T-helper 2 cell treated with Interferon-gamma antibody and Interleukin-4, amounts not matched to agents 5 μg/mL and 100 μg/mL, for 36 hours (primary cell): Measurements from ENCODE around the gene CDH13.

Experiments used
- DNase-seq: peaks from one replicate; pipeline ENCODE4 v3.0.0; 2021; ENCODE audit warnings: low spot score
- H3K27ac Mint-ChIP-seq: one replicate; pipeline ENCODE4 v1.8.0; 2021; ENCODE audit warnings: mild to moderate bottlenecking, mixed read lengths
- H3K27me3 Mint-ChIP-seq: one replicate; pipeline ENCODE4 v1.8.0; 2021; ENCODE audit warnings: low read depth, mixed read lengths
- H3K36me3 Mint-ChIP-seq: one replicate; pipeline ENCODE4 v1.8.0; 2021; ENCODE audit warnings: low read depth, mixed read lengths
- H3K4me1 Mint-ChIP-seq: one replicate; pipeline ENCODE4 v1.8.0; 2021; ENCODE audit warnings: low read depth, mixed read lengths
- H3K4me3 Mint-ChIP-seq: one replicate; pipeline ENCODE4 v1.8.0; 2022; ENCODE audit warnings: mild to moderate bottlenecking, moderate library complexity, mixed read lengths
- H3K9me3 Mint-ChIP-seq: one replicate; pipeline ENCODE4 v1.8.0; 2021; ENCODE audit warnings: mixed read lengths

Gene CDH13

DNA sequence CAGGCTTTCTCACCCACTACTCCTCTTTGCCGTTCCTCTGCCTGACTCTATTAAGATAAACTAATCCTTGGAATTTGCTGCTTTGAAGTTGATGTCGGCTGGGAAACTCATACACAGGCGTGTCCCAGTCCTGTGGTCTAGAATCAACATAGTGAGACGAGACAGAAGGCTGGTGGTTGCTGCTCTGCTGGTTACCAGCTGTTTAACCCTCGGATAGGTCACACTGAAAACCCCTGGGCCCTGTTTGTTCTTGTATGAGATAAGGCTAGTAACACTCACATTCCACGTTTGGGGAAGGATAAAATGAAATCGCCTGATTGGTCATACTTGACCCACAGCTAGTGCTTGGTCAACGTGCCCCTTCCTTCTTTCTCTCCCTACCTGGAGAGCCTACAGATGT lies 517.0 kb downstream of the CDH13 start:
- no peaks in the 10 kb centered on the region for H3K4me1 Mint-ChIP-seq
- H3K36me3 Mint-ChIP-seq = no peaks in the 10 kb centered on the region
- H3K4me3 Mint-ChIP-seq = no peak overlapping the region
- H3K27ac Mint-ChIP-seq = no peak overlapping the region
- no peaks in the 10 kb centered on the region for H3K9me3 Mint-ChIP-seq
- no peak for DNase-seq
- H3K27me3 Mint-ChIP-seq = no peaks in the 10 kb centered on the region

DNA sequence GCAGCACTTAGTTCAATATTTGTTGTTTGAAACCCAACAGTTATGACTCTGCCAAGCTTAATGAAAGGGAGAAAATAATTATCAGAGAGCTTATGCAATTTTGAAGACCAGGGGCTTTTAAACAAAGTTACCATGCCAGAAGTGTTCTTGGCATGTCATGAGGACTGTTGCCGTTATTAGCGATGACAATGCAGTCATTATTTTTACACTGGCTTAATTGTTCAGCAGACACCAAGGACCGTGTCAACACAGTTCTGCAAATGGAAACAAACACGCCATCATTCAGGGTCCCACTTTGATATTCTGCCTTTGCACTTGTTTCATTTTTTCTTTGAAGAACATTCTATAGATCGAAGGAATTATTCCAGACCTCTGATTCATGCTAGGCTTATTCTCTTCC lies 518.5 kb downstream of the CDH13 start:
- no peak overlapping the region for H3K27ac Mint-ChIP-seq
- H3K4me1 Mint-ChIP-seq = no peaks in the 10 kb centered on the region
- H3K27me3 Mint-ChIP-seq = no peaks in the 10 kb centered on the region
- DNase-seq = no peak
- H3K4me3 Mint-ChIP-seq = no peak overlapping the region
- H3K9me3 Mint-ChIP-seq = no peaks in the 10 kb centered on the region
- H3K36me3 Mint-ChIP-seq = no peaks in the 10 kb centered on the region

DNA sequence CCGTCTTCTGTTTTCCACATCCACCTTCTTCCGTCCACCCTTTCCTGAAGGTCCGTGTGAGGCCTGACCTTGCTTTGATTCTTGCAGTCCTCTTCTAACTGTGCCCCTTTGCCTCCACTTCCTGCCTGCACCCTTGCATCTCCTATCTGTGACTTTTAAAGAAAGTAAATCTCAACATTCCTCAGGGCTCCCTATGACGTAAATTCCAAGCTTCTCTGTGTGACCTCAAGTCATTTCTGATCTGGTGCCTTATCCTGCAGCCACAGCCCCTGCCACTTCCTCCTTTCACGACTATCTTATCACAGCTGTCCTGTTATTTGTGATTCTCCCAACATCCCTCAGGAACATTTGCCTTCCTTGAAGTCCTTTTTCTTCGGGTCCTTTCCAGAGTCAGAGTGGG lies 520.5 kb downstream of the CDH13 start:
- Mint-ChIP-seq H3K27ac (no peak overlapping the region), H3K4me3 (no peak overlapping the region), H3K36me3 (no peaks in the 10 kb centered on the region), H3K9me3 (no peaks in the 10 kb centered on the region), H3K4me1 (no peaks in the 10 kb centered on the region), H3K27me3 (no peaks in the 10 kb centered on the region)
- DNase-seq = no peak

DNA sequence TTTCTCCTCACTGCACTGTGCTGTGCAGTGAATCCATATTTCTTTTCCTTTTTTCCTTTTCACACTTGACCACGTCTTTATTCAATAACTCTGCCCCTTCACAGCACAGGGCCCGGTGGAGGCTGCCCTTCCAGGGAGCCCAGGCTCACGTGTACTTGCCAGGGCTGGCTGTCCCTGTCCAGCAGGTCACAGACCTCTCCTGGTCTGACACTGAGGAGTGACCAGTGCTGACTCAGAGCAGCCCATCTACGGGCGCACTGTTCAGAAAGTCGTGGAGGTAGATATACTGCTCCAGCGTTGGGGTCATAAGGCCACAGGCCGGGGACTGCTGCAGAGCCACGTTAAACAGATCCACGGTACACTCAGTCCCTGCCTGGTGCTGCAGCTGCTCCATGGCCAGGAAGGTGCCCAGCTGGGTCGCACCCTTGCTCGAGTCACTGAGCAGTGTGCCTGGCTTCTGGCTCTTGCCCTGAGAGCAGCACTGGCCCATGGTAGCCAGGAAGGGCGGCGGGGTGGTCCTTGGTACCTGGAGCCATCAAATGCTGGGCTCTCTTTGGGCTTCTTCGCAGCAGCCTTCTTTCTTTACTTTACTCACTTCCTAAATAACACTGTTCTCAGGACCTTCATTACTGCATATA lies 531.7 kb downstream of the CDH13 start:
- Mint-ChIP-seq H3K36me3 (no peaks in the 10 kb centered on the region), H3K4me3 (no peak overlapping the region), H3K27ac (no peak overlapping the region), H3K27me3 (no peaks in the 10 kb centered on the region), H3K9me3 (no peaks in the 10 kb centered on the region), H3K4me1 (no peaks in the 10 kb centered on the region)
- no peak for DNase-seq

DNA sequence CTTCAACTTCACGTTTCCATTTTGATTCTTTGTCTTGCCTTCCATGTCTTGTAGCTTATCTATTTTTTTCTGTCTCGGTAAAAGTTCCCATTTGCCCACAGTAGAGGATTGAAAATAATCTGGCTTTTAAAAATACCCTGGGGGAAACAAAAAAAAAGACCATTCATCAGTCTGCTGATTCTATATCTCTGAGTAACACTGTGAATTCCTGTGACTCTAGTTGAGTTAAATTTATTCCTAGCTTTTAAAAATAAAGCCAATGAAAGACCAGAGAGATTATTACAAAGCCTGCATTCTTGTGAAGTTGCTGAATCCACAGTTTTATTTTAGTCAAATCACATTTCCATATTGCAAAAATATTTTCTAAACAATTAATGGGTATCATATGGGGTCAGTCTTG lies 532.3 kb downstream of the CDH13 start:
- no peak overlapping the region for H3K4me3 Mint-ChIP-seq
- H3K9me3 Mint-ChIP-seq = no peaks in the 10 kb centered on the region

DNA sequence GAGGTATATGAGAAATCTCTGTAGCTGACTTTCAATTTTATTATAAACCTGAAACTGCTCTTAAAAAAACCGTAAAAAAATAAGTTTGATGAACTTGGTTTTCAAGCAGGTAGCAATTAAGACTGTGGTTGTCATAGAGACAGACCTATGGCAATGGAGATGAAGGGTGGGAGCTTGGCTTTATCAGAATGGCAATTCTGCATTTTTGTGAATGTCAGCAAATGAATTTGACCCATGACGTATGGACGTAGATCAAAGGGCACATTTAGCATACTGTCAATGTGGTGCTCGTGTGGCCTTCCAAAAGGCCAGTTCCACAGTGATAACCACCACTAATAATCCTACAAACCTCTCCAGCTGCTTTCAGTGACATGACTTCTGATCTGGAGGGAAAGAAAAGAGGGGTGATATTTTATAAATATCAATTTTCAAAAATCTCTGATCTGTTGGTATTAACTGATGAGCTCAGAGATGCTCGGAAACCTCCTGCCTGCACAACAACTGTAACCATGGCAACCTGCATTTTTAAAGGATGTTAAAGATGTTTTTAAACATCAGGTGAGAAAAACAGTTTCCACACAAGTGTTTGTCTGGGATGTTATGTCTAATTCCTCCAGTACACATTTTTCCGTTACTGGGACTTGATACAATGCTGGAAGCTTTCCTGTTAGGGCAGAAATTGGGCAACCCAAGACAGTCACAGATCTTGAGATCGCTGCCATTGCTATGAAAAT lies 533.7 kb downstream of the CDH13 start:
- no peaks in the 10 kb centered on the region for H3K36me3 Mint-ChIP-seq
- no peak for DNase-seq
- H3K4me1 Mint-ChIP-seq = no peaks in the 10 kb centered on the region
- H3K27ac Mint-ChIP-seq = no peak overlapping the region
- no peaks in the 10 kb centered on the region for H3K27me3 Mint-ChIP-seq
- no peak overlapping the region for H3K4me3 Mint-ChIP-seq
- no peaks in the 10 kb centered on the region for H3K9me3 Mint-ChIP-seq

More for the DNA sequence above, 532.3 kb downstream of the CDH13 start:
- no peaks in the 10 kb centered on the region for H3K27me3 Mint-ChIP-seq
- H3K27ac Mint-ChIP-seq = no peak overlapping the region
- no peak for DNase-seq
- no peaks in the 10 kb centered on the region for H3K4me1 Mint-ChIP-seq
- H3K36me3 Mint-ChIP-seq = no peaks in the 10 kb centered on the region

DNA sequence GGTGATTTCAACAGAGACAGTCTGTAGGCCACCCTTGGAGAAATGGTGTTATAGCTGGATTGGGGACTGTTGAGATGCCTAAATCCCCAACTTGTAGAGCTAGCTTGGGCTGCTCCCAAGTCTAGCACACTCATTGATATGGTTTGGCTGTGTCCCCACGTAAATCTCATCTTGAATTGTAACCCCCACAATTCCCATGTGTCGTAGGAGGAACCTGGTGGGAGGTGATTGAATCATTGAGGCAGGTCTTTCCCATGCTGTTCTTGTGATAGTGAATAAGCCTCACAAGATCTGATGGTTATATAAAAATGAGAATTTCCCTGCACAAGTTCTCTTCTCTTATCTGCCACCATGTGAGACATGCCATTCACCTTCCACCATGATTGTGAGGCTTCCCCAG lies 536.0 kb downstream of the CDH13 start:
- Mint-ChIP-seq H3K4me1 (no peaks in the 10 kb centered on the region), H3K9me3 (no peaks in the 10 kb centered on the region), H3K36me3 (no peaks in the 10 kb centered on the region), H3K4me3 (no peak overlapping the region), H3K27ac (no peak overlapping the region), H3K27me3 (no peaks in the 10 kb centered on the region)
- DNase-seq = no peak

DNA sequence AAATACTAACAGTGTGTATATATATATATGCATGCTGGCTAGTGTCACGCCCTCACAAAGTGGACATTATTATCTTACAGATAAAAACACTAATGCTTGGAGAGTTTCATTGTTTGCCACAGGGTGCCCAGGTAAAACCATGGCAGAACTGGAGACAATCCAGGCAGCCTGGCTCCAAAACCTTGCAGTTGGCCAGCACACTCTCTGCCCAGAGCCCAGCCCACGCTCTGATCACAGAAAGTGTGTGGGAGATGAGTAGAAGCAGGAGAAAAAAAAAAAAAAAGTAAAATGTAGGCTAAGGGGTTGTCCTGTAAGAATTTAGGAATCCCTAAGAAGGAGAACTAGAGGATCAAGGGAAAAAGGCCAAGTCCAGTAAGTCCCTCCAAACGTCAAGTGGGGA lies 538.0 kb downstream of the CDH13 start:
- no peaks in the 10 kb centered on the region for H3K4me1 Mint-ChIP-seq
- H3K9me3 Mint-ChIP-seq = no peaks in the 10 kb centered on the region
- no peaks in the 10 kb centered on the region for H3K27me3 Mint-ChIP-seq
- H3K27ac Mint-ChIP-seq = no peak overlapping the region
- DNase-seq = no peak
- H3K4me3 Mint-ChIP-seq = no peak overlapping the region
- no peaks in the 10 kb centered on the region for H3K36me3 Mint-ChIP-seq

DNA sequence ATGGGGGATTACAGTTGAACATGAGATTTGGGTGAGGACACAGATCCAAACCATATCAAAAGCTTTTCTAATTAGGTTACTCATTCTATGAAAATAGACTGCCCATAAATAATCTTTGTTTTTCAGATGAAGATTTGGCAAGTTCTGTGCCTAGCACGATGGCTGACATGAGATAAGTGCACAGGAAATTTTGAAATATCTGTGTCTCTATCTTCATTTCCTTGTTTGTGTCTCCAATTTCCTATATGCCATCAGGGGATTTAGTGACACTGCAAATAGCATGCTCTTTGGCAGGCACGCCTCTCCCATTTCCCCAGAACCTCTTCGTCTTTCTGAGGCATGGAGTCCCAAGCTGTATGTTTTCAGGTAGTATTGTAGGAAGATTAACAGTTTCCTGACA lies 544.6 kb downstream of the CDH13 start:
- Mint-ChIP-seq H3K4me1 (no peaks in the 10 kb centered on the region), H3K27ac (no peak overlapping the region), H3K36me3 (no peaks in the 10 kb centered on the region), H3K27me3 (no peaks in the 10 kb centered on the region), H3K4me3 (no peak overlapping the region), H3K9me3 (no peaks in the 10 kb centered on the region)
- DNase-seq = no peak

DNA sequence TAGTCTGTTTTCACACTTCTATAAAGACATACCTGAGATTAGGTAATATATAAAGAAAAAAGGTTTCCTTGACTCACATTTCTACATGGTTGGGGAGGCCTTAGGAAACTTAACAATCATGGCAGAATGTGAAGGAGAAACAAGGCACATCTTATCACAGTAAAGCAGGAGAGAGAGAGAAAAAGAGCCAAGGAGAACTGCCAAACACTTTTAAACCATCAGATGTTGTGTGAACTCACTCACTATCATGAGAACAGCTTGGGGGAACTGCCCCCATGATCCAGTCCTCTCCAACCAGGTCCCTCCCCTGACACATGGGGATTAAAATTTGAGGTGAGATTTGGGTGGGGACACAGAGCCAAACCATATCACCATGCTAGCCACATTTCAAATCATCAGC lies 547.9 kb downstream of the CDH13 start:
- Mint-ChIP-seq H3K36me3 (no peaks in the 10 kb centered on the region), H3K4me1 (no peaks in the 10 kb centered on the region), H3K27ac (no peak overlapping the region), H3K27me3 (no peaks in the 10 kb centered on the region), H3K4me3 (no peak overlapping the region), H3K9me3 (no peaks in the 10 kb centered on the region)
- no peak for DNase-seq

DNA sequence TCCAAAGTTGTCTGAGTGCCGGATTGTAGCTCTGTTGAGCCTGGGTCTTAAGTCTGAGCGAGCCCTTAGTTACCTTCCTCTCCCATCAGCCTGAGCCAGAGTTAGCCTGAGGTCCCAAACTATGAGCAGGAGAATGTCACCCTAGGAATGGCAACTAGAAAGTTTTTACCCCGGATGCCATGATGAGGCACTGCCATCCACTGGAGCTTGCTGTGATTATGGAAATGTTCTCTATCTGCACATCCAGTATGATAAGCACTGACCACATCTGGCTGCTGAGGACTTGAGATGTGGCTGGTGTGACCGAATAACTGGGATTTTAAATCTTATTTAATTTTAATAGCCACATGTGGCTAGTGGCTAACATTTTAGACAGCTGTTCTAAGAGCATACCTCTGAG lies 550.0 kb downstream of the CDH13 start:
- H3K36me3 Mint-ChIP-seq = no peaks in the 10 kb centered on the region
- H3K4me3 Mint-ChIP-seq = no peak overlapping the region
- DNase-seq = no peak
- H3K9me3 Mint-ChIP-seq = no peaks in the 10 kb centered on the region
- H3K4me1 Mint-ChIP-seq = no peaks in the 10 kb centered on the region
- H3K27me3 Mint-ChIP-seq = no peaks in the 10 kb centered on the region
- H3K27ac Mint-ChIP-seq = no peak overlapping the region

DNA sequence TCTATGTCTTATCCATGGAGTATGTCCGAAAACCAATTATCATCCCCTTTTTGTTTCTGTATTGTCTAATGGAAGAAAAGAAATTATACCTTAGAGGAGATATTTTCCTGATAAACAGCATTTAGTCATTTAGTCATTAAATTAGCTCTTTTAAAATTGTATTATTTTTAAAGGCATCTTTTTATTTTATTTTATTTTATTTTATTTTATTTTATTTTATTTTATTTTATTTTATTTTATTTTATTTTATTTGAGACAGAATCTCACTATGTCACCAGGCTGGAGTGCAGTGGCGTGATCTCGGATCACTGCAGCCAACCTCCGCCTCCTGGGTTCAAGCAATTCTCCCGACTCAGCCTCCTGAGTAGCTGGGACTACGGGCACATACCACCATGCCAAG lies 559.1 kb downstream of the CDH13 start:
- Mint-ChIP-seq H3K4me3 (no peak overlapping the region), H3K27ac (no peak overlapping the region), H3K9me3 (no peaks in the 10 kb centered on the region), H3K4me1 (no peaks in the 10 kb centered on the region), H3K36me3 (no peaks in the 10 kb centered on the region), H3K27me3 (no peaks in the 10 kb centered on the region)
- no peak for DNase-seq

DNA sequence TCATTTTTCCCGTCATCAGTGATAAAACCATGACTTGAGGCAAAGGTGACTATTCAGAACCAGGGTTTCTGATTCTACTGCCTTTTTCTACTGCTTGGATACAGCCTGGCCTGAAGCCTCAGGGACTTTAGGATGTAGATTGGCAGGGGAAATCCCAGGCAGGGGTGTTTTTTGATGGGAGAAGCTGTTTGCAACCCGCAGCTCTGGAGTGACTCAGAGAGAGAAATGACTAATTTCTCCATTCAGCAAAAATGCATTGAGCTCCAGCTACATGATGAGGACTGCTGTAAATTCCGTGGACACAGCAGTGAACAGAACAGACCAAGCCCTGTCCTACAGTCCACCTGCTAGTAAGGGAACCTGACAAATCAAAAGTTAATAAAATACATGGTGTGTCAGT lies 560.6 kb downstream of the CDH13 start:
- no peaks in the 10 kb centered on the region for H3K9me3 Mint-ChIP-seq
- no peaks in the 10 kb centered on the region for H3K36me3 Mint-ChIP-seq
- peak; percentile 13 for DNase-seq
- no peak overlapping the region for H3K27ac Mint-ChIP-seq
- H3K27me3 Mint-ChIP-seq = no peaks in the 10 kb centered on the region
- no peaks in the 10 kb centered on the region for H3K4me1 Mint-ChIP-seq
- no peak overlapping the region for H3K4me3 Mint-ChIP-seq

DNA sequence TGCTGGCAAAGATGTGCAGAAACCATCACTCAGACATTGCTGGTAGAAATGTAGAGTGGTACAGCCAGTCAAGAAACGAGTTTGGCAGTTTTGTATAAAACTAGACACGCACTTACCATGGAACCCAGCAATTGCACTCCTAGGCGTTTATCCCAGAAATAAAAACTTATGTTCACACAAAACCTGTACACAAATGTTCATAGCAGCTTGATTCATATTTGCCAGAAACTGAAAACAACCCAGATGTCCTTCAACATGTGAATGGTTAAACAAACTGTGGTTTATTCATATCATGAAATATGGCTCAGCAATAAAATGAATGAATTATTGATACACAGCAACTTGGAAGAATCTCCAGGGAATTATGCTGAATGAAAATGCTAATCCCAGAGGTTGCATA lies 570.0 kb downstream of the CDH13 start:
- DNase-seq = no peak
- Mint-ChIP-seq H3K27ac (no peak overlapping the region), H3K9me3 (no peaks in the 10 kb centered on the region), H3K4me1 (no peaks in the 10 kb centered on the region), H3K4me3 (no peak overlapping the region), H3K36me3 (no peaks in the 10 kb centered on the region), H3K27me3 (no peaks in the 10 kb centered on the region)

DNA sequence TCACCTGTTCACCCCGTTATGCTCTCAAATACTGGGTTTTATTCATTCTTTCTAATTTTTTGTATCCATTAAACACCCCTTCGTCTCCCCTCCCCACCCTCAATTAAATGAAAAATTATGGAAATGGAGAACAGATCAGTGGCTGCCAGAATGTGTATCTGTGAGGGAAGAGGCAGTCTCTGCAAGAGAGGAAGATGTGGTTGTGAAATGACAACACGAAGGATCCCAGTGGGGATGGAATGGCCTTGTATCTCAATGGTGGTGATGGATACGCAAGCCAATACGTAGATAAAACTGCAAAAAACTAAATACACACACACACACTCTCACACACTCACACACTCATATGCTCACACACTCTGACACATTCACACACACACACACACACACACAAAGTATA lies 570.7 kb downstream of the CDH13 start:
- Mint-ChIP-seq H3K4me1 (no peaks in the 10 kb centered on the region), H3K9me3 (no peaks in the 10 kb centered on the region), H3K36me3 (no peaks in the 10 kb centered on the region), H3K27ac (no peak overlapping the region), H3K27me3 (no peaks in the 10 kb centered on the region), H3K4me3 (no peak overlapping the region)
- no peak for DNase-seq
